IMR-90 (cell line): ENCODE results near the gene PSEN2. TPM values are rescaled to one million over a fixed set of nuclear protein-coding genes. Genes with fewer than 3 reads are reported as not detected.

Experiments used
- ATAC-seq: fragments of 200-7000 bp; cut with Tn5 transposase; 2 replicates; pipeline ENCODE4 v1.9.1; 2020; ENCODE audit warnings: low read depth, mild to moderate bottlenecking, moderate library complexity
- BruUV-seq: library from RNA; stranded (reverse); fragments of 400-500 nt; replicated peaks from 2 replicates; lab custom pipeline; 2021; lab: Mats Ljungman, UMichigan
- CTCF ChIA-PET: fragments of 300-600 bp; formaldehyde crosslinking; extraction: SDS; loops from one replicate; lab custom pipeline; 2021; ENCODE audit warnings: antibody characterized with exemption; lab: Yijun Ruan, JAX
- POLR2A ChIA-PET: fragments of 300-600 bp; sonication (Branson Sonifier 250); formaldehyde crosslinking; loops from one replicate; lab custom pipeline; 2022; ENCODE audit warnings: antibody characterized with exemption; ENCODE audit not compliant: unreplicated experiment; lab: Charles Lee
- DNase-seq: peaks from one replicate; pipeline ENCODE4 v3.0.0; 2013
- H2AFZ ChIP-seq: replicated peaks from 2 replicates; pipeline ENCODE3; 2013; ENCODE audit warnings: low read length, mild to moderate bottlenecking; ENCODE audit not compliant: poor library complexity
- H2AK5ac ChIP-seq: 2 replicates; pipeline ENCODE4 v1.6.1; 2013; ENCODE audit warnings: low read depth, low read length, inconsistent platforms
- H2AK9ac ChIP-seq: replicated peaks from 2 replicates; pipeline ENCODE3; 2013; ENCODE audit warnings: mild to moderate bottlenecking, low read depth, low read length, moderate library complexity; ENCODE audit not compliant: poor library complexity
- H2BK120ac ChIP-seq: 2 replicates; pipeline ENCODE4 v1.6.1; 2013; ENCODE audit warnings: low read depth, low read length, inconsistent platforms
- H2BK15ac ChIP-seq: 3 replicates; pipeline ENCODE4 v1.6.1; 2013; ENCODE audit warnings: low read depth, low read length, inconsistent platforms
- H2BK20ac ChIP-seq: 2 replicates; pipeline ENCODE4 v1.6.1; 2013; ENCODE audit warnings: low read depth, mild to moderate bottlenecking, inconsistent platforms, low read length, moderate library complexity
- H2BK5ac ChIP-seq: 2 replicates; pipeline ENCODE4 v1.6.1; 2013; ENCODE audit warnings: mild to moderate bottlenecking, low read depth, low read length, inconsistent platforms; ENCODE audit not compliant: poor library complexity, severe bottlenecking
- H3K14ac ChIP-seq: replicated peaks from 2 replicates; pipeline ENCODE4 v1.6.1; 2013; ENCODE audit warnings: low read depth, low read length, inconsistent platforms
- H3K18ac ChIP-seq: 2 replicates; pipeline ENCODE4 v1.6.1; 2013; ENCODE audit warnings: low read depth, low read length, control low read depth
- H3K23ac ChIP-seq: 2 replicates; pipeline ENCODE4 v1.6.1; 2013; ENCODE audit warnings: low read depth, low read length, inconsistent platforms
- H3K27ac ChIP-seq: 2 replicates; pipeline ENCODE4 v1.5.1; 2013; ENCODE audit warnings: mild to moderate bottlenecking, control low read depth, low read length; ENCODE audit not compliant: insufficient read depth
- H3K27me3 ChIP-seq: 2 replicates; pipeline ENCODE4 v1.6.1; 2013; ENCODE audit warnings: low read length; ENCODE audit not compliant: control insufficient read depth, insufficient read depth
- H3K36me3 ChIP-seq: 2 replicates; pipeline ENCODE4 v1.6.1; 2013; ENCODE audit warnings: low read length, mixed read lengths; ENCODE audit not compliant: control insufficient read depth, insufficient read depth
- H3K4ac ChIP-seq: 2 replicates; pipeline ENCODE4 v1.6.1; 2013; ENCODE audit warnings: low read depth, low read length, inconsistent platforms
- H3K4me1 ChIP-seq: 2 replicates; pipeline ENCODE4 v1.6.1; 2013; ENCODE audit warnings: low read length, mixed read lengths; ENCODE audit not compliant: control insufficient read depth, insufficient read depth
- H3K4me2 ChIP-seq: 2 replicates; pipeline ENCODE4 v1.6.1; 2013; ENCODE audit warnings: low read depth, mild to moderate bottlenecking, control low read depth, low read length, moderate library complexity
- H3K4me3 ChIP-seq: 2 replicates; pipeline ENCODE4 v1.5.1; 2013; ENCODE audit warnings: low read depth, mild to moderate bottlenecking, control low read depth, low read length, moderate library complexity; ENCODE audit not compliant: insufficient read depth
- H3K56ac ChIP-seq: 2 replicates; pipeline ENCODE4 v1.6.1; 2013; ENCODE audit warnings: low read length, inconsistent platforms; ENCODE audit not compliant: insufficient read depth; ENCODE audit errors: extremely low read depth
- H3K79me1 ChIP-seq, 2 experiments: 2 replicates each; pipeline ENCODE4 v1.6.1; 2013; ENCODE audit warnings: low read length in 2 of 2, inconsistent platforms in 1 of 2, low read depth in 1 of 2
- H3K9ac ChIP-seq: 2 replicates; pipeline ENCODE4 v1.6.1; 2013; ENCODE audit warnings: low read depth, low read length, control low read depth
- H3K9me1 ChIP-seq: 2 replicates; pipeline ENCODE4 v1.6.1; 2013; ENCODE audit warnings: low read length, inconsistent platforms; ENCODE audit not compliant: insufficient read depth
- H3K9me3 ChIP-seq: 2 replicates; pipeline ENCODE4 v1.6.1; 2013; ENCODE audit warnings: low read length; ENCODE audit not compliant: control insufficient read depth, insufficient read depth
- H4K20me1 ChIP-seq: 2 replicates; pipeline ENCODE4 v1.6.1; 2013; ENCODE audit warnings: low read length, inconsistent platforms; ENCODE audit not compliant: insufficient read depth
- H4K5ac ChIP-seq: 2 replicates; pipeline ENCODE4 v1.6.1; 2013; ENCODE audit warnings: mild to moderate bottlenecking, low read depth, low read length, control low read depth
- H4K8ac ChIP-seq, 2 experiments: 2 replicates each; pipeline ENCODE4 v1.6.1; 2013; ENCODE audit warnings: low read depth in 2 of 2, low read length in 2 of 2, control low read depth in 1 of 2, inconsistent platforms in 1 of 2
- H4K91ac ChIP-seq: 2 replicates; pipeline ENCODE4 v1.6.1; 2013; ENCODE audit warnings: low read depth, low read length, inconsistent platforms; ENCODE audit not compliant: insufficient read depth
- BHLHE40 ChIP-seq: fragments of 150-350 bp; IDR thresholded peaks from 2 replicates; pipeline ENCODE4 v1.6.1; 2016; ENCODE audit warnings: mild to moderate bottlenecking, low read depth, low read length
- CEBPB ChIP-seq: IDR thresholded peaks from 2 replicates; pipeline ENCODE4 v1.6.1; 2012; ENCODE audit warnings: low read depth, low read length, improper control_type of control experiment
- CHD1 ChIP-seq: IDR thresholded peaks from 2 replicates; pipeline ENCODE4 v1.6.1; 2012; ENCODE audit warnings: low read depth, low read length, improper control_type of control experiment
- ELK1 ChIP-seq: fragments of 150-350 bp; IDR thresholded peaks from 2 replicates; pipeline ENCODE4 v1.6.1; 2016; ENCODE audit warnings: low read depth, mild to moderate bottlenecking, low read length, moderate library complexity, borderline replicate concordance
- FOS ChIP-seq: fragments of 150-350 bp; IDR thresholded peaks from 2 replicates; pipeline ENCODE4 v1.6.1; 2016; ENCODE audit warnings: low read depth, low read length
- MAFK ChIP-seq: IDR thresholded peaks from 2 replicates; pipeline ENCODE4 v1.6.1; 2012; ENCODE audit warnings: low read depth, low read length, improper control_type of control experiment
- MAZ ChIP-seq: IDR thresholded peaks from 2 replicates; pipeline ENCODE4 v1.6.1; 2012; ENCODE audit warnings: low read depth, mild to moderate bottlenecking, low read length, improper control_type of control experiment, moderate library complexity, borderline replicate concordance
- MXI1 ChIP-seq: IDR thresholded peaks from 2 replicates; pipeline ENCODE4 v1.6.1; 2012; ENCODE audit warnings: low read depth, mild to moderate bottlenecking, low read length, moderate library complexity, borderline replicate concordance
- NFE2L2 ChIP-seq: fragments of 150-350 bp; IDR thresholded peaks from 2 replicates; pipeline ENCODE4 v1.6.1; 2016; ENCODE audit warnings: low read depth, mild to moderate bottlenecking, low read length
- POLR2A ChIP-seq: IDR thresholded peaks from 2 replicates; pipeline ENCODE4 v1.6.1; 2012; ENCODE audit warnings: mild to moderate bottlenecking, low read depth, low read length
- RAD21 ChIP-seq: IDR thresholded peaks from 2 replicates; pipeline ENCODE4 v1.6.1; 2012; ENCODE audit warnings: low read length, improper control_type of control experiment
- RCOR1 ChIP-seq: IDR thresholded peaks from 2 replicates; pipeline ENCODE4 v1.6.1; 2012; ENCODE audit warnings: mild to moderate bottlenecking, low read length, improper control_type of control experiment; ENCODE audit not compliant: insufficient replicate concordance
- RFX5 ChIP-seq: IDR thresholded peaks from 2 replicates; pipeline ENCODE4 v1.8.0; 2012; ENCODE audit warnings: low read depth, mild to moderate bottlenecking, low read length, moderate library complexity
- SMC3 ChIP-seq: fragments of 150-350 bp; IDR thresholded peaks from 2 replicates; pipeline ENCODE4 v1.6.1; 2016; ENCODE audit warnings: low read depth, mild to moderate bottlenecking, antibody characterized with exemption, low read length, moderate library complexity
- USF2 ChIP-seq: fragments of 150-350 bp; IDR thresholded peaks from 2 replicates; pipeline ENCODE4 v1.6.1; 2017; ENCODE audit warnings: mild to moderate bottlenecking, antibody characterized with exemption, low read length, low read depth
- WGBS, 2 experiments: methylation state at CpG; one replicate each; pipeline versions ENCODE4 v1.1.5 to v1.1.7; 2013; ENCODE audit warnings: missing lambda C conversion rate in 2 of 2; ENCODE audit not compliant: insufficient read length in 1 of 2; ENCODE audit errors: extremely low coverage in 2 of 2; 5-methylcytosine and 5-hydroxymethylcytosine counted together
- dilution Hi-C: fragments of 300-500 bp; cut with HindIII; formaldehyde crosslinking; loops from one replicate; pipeline ENCODE4 v1.14.3; 2018; ENCODE audit warnings: low sequenced_read_pairs; ENCODE audit not compliant: unreplicated experiment
- in situ Hi-C: fragments of 300-500 bp; cut with MboI; formaldehyde crosslinking; loops from 3 replicates; pipeline ENCODE4 v1.14.3; 2019; ENCODE audit warnings: low sequenced_read_pairs, inconsistent platforms, mixed read lengths
- intact Hi-C: fragments of 100-400 bp; cut with micrococcal nuclease; formaldehyde crosslinking; loops from 2 replicates; pipeline ENCODE4 v1.10.0; 2022
- polyA plus RNA-seq, 3 experiments: library from polyadenylated mRNA; depleted of rRNA; stranded (reverse); fragments of >200 nt; gene quantifications; 2 replicates each; pipeline ENCODE4 v1.2.3, GENCODE V29; 2012; ENCODE audit warnings: low replicate concordance in 1 of 3
- total RNA-seq: library from RNA; depleted of rRNA; stranded (reverse); fragments of >200 nt; gene quantifications from 2 replicates; pipeline ENCODE4 v1.2.3, GENCODE V29; 2012
- TF ChIP-seq, protein P1 (sequence below): conservative IDR thresholded peaks from 2 replicates; pipeline ENCODE4 v1.5.1; 2012; ENCODE audit warnings: mild to moderate bottlenecking, low read depth, low read length, improper control_type of control experiment

The PSEN2 gene
- total and polyA plus RNA-seq, 2 of the 4 experiments (the other 2 are of a cell fraction), result 15.0 to 24.4 TPM

- TF ChIP-seq NFE2L2, result no peak
Measured at GRCh38 chr1:226940806-226941067, 70.3 kb downstream of the PSEN2 start (continued).

GRCh38 chr1:226942392-226942791 is 72.0 kb downstream of the PSEN2 start:
- DNase-seq (no peak), ATAC-seq (no peak)
- no peaks in the 10 kb centered on the region for H3K9me3 ChIP-seq
- no peak overlapping the region for H3K56ac ChIP-seq
- no peak overlapping the region for H2BK20ac ChIP-seq
- H3K4ac ChIP-seq, result no peak overlapping the region
- no peaks in the 10 kb centered on the region for H3K27me3 ChIP-seq
- H2BK5ac ChIP-seq, result no peak overlapping the region
- no peak overlapping the region for H2AK5ac ChIP-seq
- H3K4me1 ChIP-seq, result peaks cover 6% of the 10 kb centered on the region
- no peak overlapping the region for H3K4me2 ChIP-seq
- H3K9me1 ChIP-seq, result peaks cover 8% of the 10 kb centered on the region; the same call in 1 of the 2 replicates
- H2BK15ac ChIP-seq, result no peak overlapping the region
- POLR2A ChIA-PET, result no interaction called here
- no peak overlapping the region for H4K91ac ChIP-seq
- no peaks in the 10 kb centered on the region for H4K20me1 ChIP-seq
- no peak overlapping the region for H4K5ac ChIP-seq
- no peak overlapping the region for H2AK9ac ChIP-seq
- no peak overlapping the region for H3K9ac ChIP-seq
- H3K27ac ChIP-seq, result no peak overlapping the region
- no peak overlapping the region for H3K23ac ChIP-seq
- no peak overlapping the region for H2BK120ac ChIP-seq
- no TSS peak for BruUV-seq
- H2AFZ ChIP-seq, result no peak overlapping the region
- H4K8ac ChIP-seq, result no peak overlapping the region
- CTCF ChIA-PET, result no interaction called here
- TF ChIP-seq CEBPB, result no peak
- no peak for TF ChIP-seq RCOR1
- TF ChIP-seq USF2, result no peak
- no peak for TF ChIP-seq BHLHE40
- no peak for TF ChIP-seq MAZ
- no peak for TF ChIP-seq RAD21
- no peak for TF ChIP-seq MXI1
- no peak for TF ChIP-seq RFX5
- TF ChIP-seq SMC3, result no peak
- no peak for TF ChIP-seq FOS
- TF ChIP-seq POLR2A, result no peak
- TF ChIP-seq CHD1, result no peak
- no peak for TF ChIP-seq ELK1
- TF ChIP-seq MAFK, result no peak
- TF ChIP-seq NFE2L2, result no peak
- TF ChIP-seq, protein P1, sequence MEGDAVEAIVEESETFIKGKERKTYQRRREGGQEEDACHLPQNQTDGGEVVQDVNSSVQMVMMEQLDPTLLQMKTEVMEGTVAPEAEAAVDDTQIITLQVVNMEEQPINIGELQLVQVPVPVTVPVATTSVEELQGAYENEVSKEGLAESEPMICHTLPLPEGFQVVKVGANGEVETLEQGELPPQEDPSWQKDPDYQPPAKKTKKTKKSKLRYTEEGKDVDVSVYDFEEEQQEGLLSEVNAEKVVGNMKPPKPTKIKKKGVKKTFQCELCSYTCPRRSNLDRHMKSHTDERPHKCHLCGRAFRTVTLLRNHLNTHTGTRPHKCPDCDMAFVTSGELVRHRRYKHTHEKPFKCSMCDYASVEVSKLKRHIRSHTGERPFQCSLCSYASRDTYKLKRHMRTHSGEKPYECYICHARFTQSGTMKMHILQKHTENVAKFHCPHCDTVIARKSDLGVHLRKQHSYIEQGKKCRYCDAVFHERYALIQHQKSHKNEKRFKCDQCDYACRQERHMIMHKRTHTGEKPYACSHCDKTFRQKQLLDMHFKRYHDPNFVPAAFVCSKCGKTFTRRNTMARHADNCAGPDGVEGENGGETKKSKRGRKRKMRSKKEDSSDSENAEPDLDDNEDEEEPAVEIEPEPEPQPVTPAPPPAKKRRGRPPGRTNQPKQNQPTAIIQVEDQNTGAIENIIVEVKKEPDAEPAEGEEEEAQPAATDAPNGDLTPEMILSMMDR, result no peak
- H3K79me1 ChIP-seq, result no peaks in the 10 kb centered on the region; a peak in 1 of 4 replicates
- H3K14ac ChIP-seq, result no peak overlapping the region
- dilution Hi-C loops (no loop called here), intact Hi-C loops (no loop called here), in situ Hi-C loops (no loop called here)
- H3K4me3 ChIP-seq, result no peak overlapping the region
- H3K18ac ChIP-seq, result no peak overlapping the region
- 71% methylated on average over 1 of the region's 3 CpGs; no CpG with 5 or more reads in 1 of the 2 experiments for WGBS, 2 experiments
- H3K36me3 ChIP-seq, result no peaks in the 10 kb centered on the region
